Lower leg skin (tissue), 3 donors: ENCODE measurements around the gene FBXL19.

Experiments used
- POLR2A ChIP-seq, 2 donors: fragments of 450-650 bp; IDR thresholded peaks; one replicate each; pipeline ENCODE4 v1.6.1; 2016 to 2017; ENCODE audit warnings: antibody characterized with exemption in 2 of 2, mild to moderate bottlenecking in 1 of 2, moderate library complexity in 1 of 2
- TF ChIP-seq, protein P1 (sequence below), 3 donors: fragments of 450-650 bp; IDR thresholded peaks; one replicate each; pipeline ENCODE4 v1.5.1; 2016; ENCODE audit warnings: antibody characterized with exemption in 3 of 3, mild to moderate bottlenecking in 3 of 3, moderate library complexity in 2 of 3

DNA sequence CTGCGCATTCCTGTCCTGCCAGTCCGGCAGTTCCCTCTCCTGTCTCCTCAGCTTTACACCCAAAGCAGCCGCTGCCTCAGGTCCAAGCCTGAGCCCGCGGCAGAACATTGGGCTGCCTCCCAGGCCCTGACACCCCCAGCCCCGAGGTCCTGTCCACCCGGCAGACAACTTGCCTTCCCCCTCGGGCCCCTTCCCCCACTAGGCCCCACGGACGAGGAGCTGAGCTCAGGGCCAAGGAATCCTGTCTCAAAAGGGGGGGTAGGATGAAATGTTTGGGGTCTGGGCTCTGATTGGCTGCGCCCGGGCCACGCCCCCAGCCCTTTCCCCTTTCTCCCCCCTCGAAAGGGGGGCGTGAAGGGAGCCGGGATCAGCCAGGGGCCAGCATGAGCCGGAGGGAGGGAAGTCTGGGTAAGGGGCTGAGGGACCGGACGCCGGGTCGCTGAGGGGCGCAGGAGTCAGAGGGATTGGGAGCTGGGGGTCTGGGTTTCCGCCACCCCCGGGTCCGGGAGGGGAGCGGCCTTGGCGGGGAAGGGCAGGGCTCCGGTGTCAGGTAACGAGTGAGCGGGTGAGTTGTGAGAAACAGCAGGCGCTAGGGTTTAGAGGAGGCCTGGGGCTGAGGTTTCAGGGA, 27.0 kb upstream of the FBXL19 start, which contains the start of gene CTF1:
- TF ChIP-seq, protein P1, sequence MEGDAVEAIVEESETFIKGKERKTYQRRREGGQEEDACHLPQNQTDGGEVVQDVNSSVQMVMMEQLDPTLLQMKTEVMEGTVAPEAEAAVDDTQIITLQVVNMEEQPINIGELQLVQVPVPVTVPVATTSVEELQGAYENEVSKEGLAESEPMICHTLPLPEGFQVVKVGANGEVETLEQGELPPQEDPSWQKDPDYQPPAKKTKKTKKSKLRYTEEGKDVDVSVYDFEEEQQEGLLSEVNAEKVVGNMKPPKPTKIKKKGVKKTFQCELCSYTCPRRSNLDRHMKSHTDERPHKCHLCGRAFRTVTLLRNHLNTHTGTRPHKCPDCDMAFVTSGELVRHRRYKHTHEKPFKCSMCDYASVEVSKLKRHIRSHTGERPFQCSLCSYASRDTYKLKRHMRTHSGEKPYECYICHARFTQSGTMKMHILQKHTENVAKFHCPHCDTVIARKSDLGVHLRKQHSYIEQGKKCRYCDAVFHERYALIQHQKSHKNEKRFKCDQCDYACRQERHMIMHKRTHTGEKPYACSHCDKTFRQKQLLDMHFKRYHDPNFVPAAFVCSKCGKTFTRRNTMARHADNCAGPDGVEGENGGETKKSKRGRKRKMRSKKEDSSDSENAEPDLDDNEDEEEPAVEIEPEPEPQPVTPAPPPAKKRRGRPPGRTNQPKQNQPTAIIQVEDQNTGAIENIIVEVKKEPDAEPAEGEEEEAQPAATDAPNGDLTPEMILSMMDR (IDR thresholded peaks at IDR 0.05): no peak
- TF ChIP-seq POLR2A (IDR thresholded peaks at IDR 0.05): no peak
